B cell (primary cell): Measurements from ENCODE around the gene MOK. TPM values are rescaled to one million over a fixed set of nuclear protein-coding genes. Genes with fewer than 3 reads are reported as not detected.

Source experiments
- ATAC-seq: fragments of 200-7000 bp; cut with Tn5 transposase; one replicate; pipeline ENCODE4 v1.10.0; 2021; ENCODE audit warnings: low read depth, mild to moderate bottlenecking, moderate number of reproducible peaks, moderate library complexity
- CTCF ChIA-PET: fragments of 350-600 bp; sonication (Branson Sonifier 250); formaldehyde crosslinking; loops from one replicate; lab custom pipeline; 2021; ENCODE audit warnings: antibody characterized with exemption, inconsistent platforms; lab: Charles Lee
- POLR2A ChIA-PET: fragments of 350-600 bp; sonication (Branson Sonifier 250); formaldehyde crosslinking; loops from one replicate; lab custom pipeline; 2021; ENCODE audit warnings: antibody characterized with exemption; lab: Charles Lee
- DNase-seq: peaks from one replicate; pipeline ENCODE4 v3.0.0; 2013
- H2AFZ ChIP-seq: 2 replicates; pipeline ENCODE4 v1.6.1; 2012; ENCODE audit warnings: mild to moderate bottlenecking, low read depth, low read length; ENCODE audit not compliant: insufficient read depth, poor library complexity, severe bottlenecking
- H3K27ac ChIP-seq, 2 donors: 1 replicate in 1 of 2; 2 replicates in 1 of 2; pipeline ENCODE4 v1.5.1; 2012 to 2013; ENCODE audit warnings: low read length in 2 of 2, mild to moderate bottlenecking in 2 of 2, moderate library complexity in 1 of 2
- H3K27me3 ChIP-seq, 4 experiments: fragments of 200-600 bp in 1 of 4; sonication (generic) in 1 of 4; replicated peaks in 1 of 4; 1 replicate in 2 of 4; 2 replicates in 2 of 4; pipeline versions ENCODE4 v1.6.1 to v1.7.0; 2013 to 2016; ENCODE audit warnings: low read length in 3 of 4, mild to moderate bottlenecking in 2 of 4, mixed read lengths in 1 of 4, moderate library complexity in 1 of 4; ENCODE audit not compliant: insufficient read depth in 4 of 4, control insufficient read depth in 3 of 4; ENCODE audit errors: control extremely low read depth in 1 of 4
- H3K36me3 ChIP-seq, 2 experiments: replicated peaks in 1 of 2; 1 replicate in 1 of 2; 2 replicates in 1 of 2; pipeline versions ENCODE4 v1.6.1 to v1.7.1; 2013; ENCODE audit warnings: low read length in 1 of 2; ENCODE audit not compliant: insufficient read depth in 2 of 2, control insufficient read depth in 1 of 2; ENCODE audit errors: control extremely low read depth in 1 of 2, extremely low read depth in 1 of 2
- H3K4me1 ChIP-seq, 2 donors: fragments of 200-600 bp in 1 of 2; sonication (generic) in 1 of 2; 1 replicate in 1 of 2; 2 replicates in 1 of 2; pipeline versions ENCODE4 v1.5.1 to v1.6.1; 2013 to 2017; ENCODE audit warnings: low read length in 2 of 2; ENCODE audit not compliant: control insufficient read depth in 2 of 2, insufficient read depth in 2 of 2
- H3K4me2 ChIP-seq: replicated peaks from 2 replicates; pipeline ENCODE3; 2012; ENCODE audit warnings: mild to moderate bottlenecking, low read depth, low read length; ENCODE audit not compliant: poor library complexity, severe bottlenecking
- H3K4me3 ChIP-seq, 5 experiments: fragments of 200-600 bp in 1 of 5; sonication (generic) in 1 of 5; 1 replicate in 3 of 5; 2 replicates in 2 of 5; pipeline versions ENCODE4 v1.5.1 to v1.7.0; 2011 to 2016; ENCODE audit warnings: low read length in 4 of 5, mild to moderate bottlenecking in 4 of 5, low read depth in 2 of 5, control low read depth in 1 of 5, moderate library complexity in 1 of 5; ENCODE audit not compliant: insufficient read depth in 1 of 5; ENCODE audit errors: control extremely low read depth in 1 of 5, extremely low read depth in 1 of 5
- H3K79me2 ChIP-seq: fragments of 200-600 bp; sonication (generic); one replicate; pipeline ENCODE4 v1.6.0; 2016; ENCODE audit warnings: low read length; ENCODE audit not compliant: control insufficient read depth, insufficient read depth
- H3K9ac ChIP-seq: fragments of 200-600 bp; sonication (generic); 2 replicates; pipeline ENCODE4 v1.6.1; 2017; ENCODE audit warnings: mild to moderate bottlenecking, low read length, moderate library complexity
- H3K9me3 ChIP-seq, 3 donors: one replicate each; pipeline versions ENCODE4 v1.6.1 to v1.7.1; 2013; ENCODE audit warnings: low read length in 2 of 3; ENCODE audit not compliant: control insufficient read depth in 2 of 3, insufficient read depth in 1 of 3; ENCODE audit errors: control extremely low read depth in 1 of 3
- H4K20me1 ChIP-seq: 2 replicates; pipeline ENCODE4 v1.6.0; 2012; ENCODE audit warnings: mild to moderate bottlenecking, low read length; ENCODE audit not compliant: insufficient read depth, control insufficient read depth, poor library complexity, severe bottlenecking
- H3K27ac Mint-ChIP-seq: one replicate; pipeline ENCODE4 v1.8.0; 2021; ENCODE audit warnings: mixed read lengths
- H3K27me3 Mint-ChIP-seq: one replicate; pipeline ENCODE4 v1.8.0; 2021; ENCODE audit warnings: mixed read lengths
- H3K4me1 Mint-ChIP-seq: one replicate; pipeline ENCODE4 v1.8.0; 2021; ENCODE audit warnings: mixed read lengths
- H3K4me3 Mint-ChIP-seq: one replicate; pipeline ENCODE4 v1.8.0; 2021; ENCODE audit warnings: mixed read lengths
- H3K9me3 Mint-ChIP-seq: one replicate; pipeline ENCODE4 v1.8.0; 2022; ENCODE audit warnings: mixed read lengths; ENCODE audit not compliant: insufficient read depth
- CTCF ChIP-seq: fragments of 200-600 bp; IDR thresholded peaks from one replicate; pipeline ENCODE4 v1.8.0; 2022; ENCODE audit warnings: antibody characterized with exemption, mild to moderate bottlenecking
- EZH2 ChIP-seq: IDR thresholded peaks from 2 replicates; pipeline ENCODE4 v1.6.1; 2012; ENCODE audit warnings: borderline replicate concordance, low read depth, mild to moderate bottlenecking, moderate library complexity, low read length; ENCODE audit not compliant: insufficient read depth, poor library complexity, severe bottlenecking
- WGBS: methylation state at CpG from one replicate; pipeline ENCODE4 v1.1.5; 2013; ENCODE audit warnings: missing lambda C conversion rate; ENCODE audit not compliant: insufficient coverage; 5-methylcytosine and 5-hydroxymethylcytosine counted together
- intact Hi-C: fragments of 100-400 bp; cut with micrococcal nuclease; formaldehyde crosslinking; loops from one replicate; pipeline ENCODE4 v1.10.0; 2022
- polyA plus RNA-seq: library from polyadenylated mRNA; depleted of rRNA; stranded (reverse); fragments of >200 nt; gene quantifications from 2 replicates; pipeline ENCODE4 v1.2.3, GENCODE V29; 2012
- total RNA-seq, 2 donors: library from RNA; stranded (reverse); fragments of 120-200 nt in 1 of 2; gene quantifications; 1 replicate in 1 of 2; 2 replicates in 1 of 2; pipeline versions ENCODE4 v1.2.3 to v1.2.4, GENCODE V29; 2013 to 2022

Gene MOK
- total and polyA plus RNA-seq, 2 donors (not counting 1 experiment from before 2014, with no cell fraction given), result 1.2 to 3.0 TPM

- CTCF ChIA-PET, result no interaction called here
- Mint-ChIP-seq H3K4me1 (peaks cover 18% of the 10 kb centered on the region), H3K27ac (no peak overlapping the region), H3K9me3 (no peaks in the 10 kb centered on the region), H3K27me3 (no peaks in the 10 kb centered on the region), H3K4me3 (no peak overlapping the region)
- Histone ChIP-seq H3K9ac (no peak overlapping the region), H3K27me3 (no peaks in the 10 kb centered on the region), H3K9me3 (peaks cover 0 to 4% (median 0%) of the 10 kb centered on the region in 3 donors), H4K20me1 (peaks cover 81% of the 10 kb centered on the region), H3K79me2 (peaks cover 7% of the 10 kb centered on the region), H3K4me2 (no peak overlapping the region), H3K4me1 (peaks cover 7 to 23% of the 10 kb centered on the region in 2 donors), H2AFZ (no peak overlapping the region), H3K4me3 (no peak overlapping the region), H3K27ac (no peak overlapping the region), H3K36me3 (peaks cover 0 to 9% of the 10 kb centered on the region in 2 experiments)
- DNase-seq (no peak), ATAC-seq (no peak)
- 98% methylated on average over 16 of the region's 16 CpGs for WGBS
- intact Hi-C loops, result no loop called here
- POLR2A ChIA-PET, result no interaction called here
- TF ChIP-seq CTCF, result no peak
- no peak for TF ChIP-seq EZH2
Measured at GRCh38 chr14:102218688-102219087, 86.3 kb downstream of the MOK start.

- peaks cover 18% of the 10 kb centered on the region for H3K4me1 Mint-ChIP-seq
- Histone ChIP-seq H3K4me3 (no peak overlapping the region), H3K27ac (no peak overlapping the region), H3K9me3 (peaks cover 0 to 4% (median 0%) of the 10 kb centered on the region in 3 donors), H3K36me3 (peaks cover 0 to 10% of the 10 kb centered on the region in 2 experiments), H2AFZ (no peak overlapping the region), H3K4me2 (no peak overlapping the region), H3K27me3 (no peaks in the 10 kb centered on the region), H3K9ac (no peak overlapping the region), H3K79me2 (peaks cover 7% of the 10 kb centered on the region), H4K20me1 (peaks cover 87% of the 10 kb centered on the region), H3K4me1 (peaks cover 7 to 23% of the 10 kb centered on the region in 2 donors)
- H3K27ac Mint-ChIP-seq, result no peak overlapping the region
- ATAC-seq, result no peak
- no peaks in the 10 kb centered on the region for H3K9me3 Mint-ChIP-seq
- no peak overlapping the region for H3K4me3 Mint-ChIP-seq
- no peaks in the 10 kb centered on the region for H3K27me3 Mint-ChIP-seq
- TF ChIP-seq CTCF, result no peak
- no peak for TF ChIP-seq EZH2
- no peak for DNase-seq
- intact Hi-C loops, result no loop called here
- ChIA-PET CTCF (no interaction called here), POLR2A (no interaction called here)
- 95% methylated on average over 12 of the region's 14 CpGs for WGBS
Measured at GRCh38 chr14:102217987-102218421, 87.0 kb downstream of the MOK start.
